GM23248 (cell line): ENCODE measurements around the gene AVPI1. TPM values are rescaled to one million over a fixed set of nuclear protein-coding genes. Genes with fewer than 3 reads are reported as not detected.

Source experiments
- DNase-seq: peaks from one replicate; pipeline ENCODE4 v3.0.0-alpha.2; 2015
- H2AFZ ChIP-seq: fragments of 200-600 bp; sonication (generic); 2 replicates; pipeline ENCODE4 v1.6.1; 2016; ENCODE audit warnings: antibody characterized with exemption
- H3F3A ChIP-seq: fragments of 200-600 bp; sonication (generic); 2 replicates; pipeline ENCODE4 v1.6.1; 2016; ENCODE audit warnings: mild to moderate bottlenecking, antibody characterized with exemption, mixed run types; ENCODE audit not compliant: insufficient read depth
- H3K27ac ChIP-seq: fragments of 200-600 bp; sonication (generic); 2 replicates; pipeline ENCODE4 v1.5.1; 2016; ENCODE audit warnings: mild to moderate bottlenecking
- H3K27me3 ChIP-seq: fragments of 200-600 bp; sonication (generic); replicated peaks from 2 replicates; pipeline ENCODE4 v1.6.1; 2016; ENCODE audit warnings: mild to moderate bottlenecking; ENCODE audit not compliant: insufficient read depth
- H3K36me3 ChIP-seq: fragments of 200-600 bp; sonication (generic); 2 replicates; pipeline ENCODE4 v1.6.1; 2016; ENCODE audit warnings: low read depth, mild to moderate bottlenecking
- H3K4me1 ChIP-seq: fragments of 200-600 bp; sonication (generic); 2 replicates; pipeline ENCODE4 v1.6.1; 2016; ENCODE audit warnings: mild to moderate bottlenecking; ENCODE audit not compliant: insufficient read depth
- H3K4me2 ChIP-seq: fragments of 200-600 bp; sonication (generic); one replicate; pipeline ENCODE4 v1.6.1; 2016; ENCODE audit warnings: mild to moderate bottlenecking; ENCODE audit not compliant: unreplicated experiment
- H3K4me3 ChIP-seq: fragments of 200-600 bp; sonication (generic); 2 replicates; pipeline ENCODE4 v1.5.1; 2016; ENCODE audit warnings: mild to moderate bottlenecking
- H3K79me2 ChIP-seq: fragments of 200-600 bp; sonication (generic); 2 replicates; pipeline ENCODE4 v1.6.1; 2016; ENCODE audit warnings: mild to moderate bottlenecking; ENCODE audit not compliant: insufficient read depth
- H3K9ac ChIP-seq: fragments of 200-600 bp; sonication (generic); 2 replicates; pipeline ENCODE4 v1.6.1; 2016; ENCODE audit warnings: mild to moderate bottlenecking
- H3K9me2 ChIP-seq: fragments of 200-600 bp; sonication (generic); 2 replicates; pipeline ENCODE4 v1.6.1; 2016; ENCODE audit warnings: mixed run types, mild to moderate bottlenecking, moderate library complexity; ENCODE audit not compliant: insufficient read depth
- H3K9me3 ChIP-seq: fragments of 200-600 bp; sonication (generic); one replicate; pipeline ENCODE4 v1.6.1; 2017; ENCODE audit warnings: low read depth
- H4K20me1 ChIP-seq: fragments of 200-600 bp; sonication (generic); 2 replicates; pipeline ENCODE4 v1.6.0; 2016; ENCODE audit not compliant: insufficient read depth
- EZH2 ChIP-seq: fragments of 200-600 bp; sonication (generic); IDR thresholded peaks from 2 replicates; pipeline ENCODE4 v1.6.1; 2018; ENCODE audit warnings: antibody characterized with exemption, mild to moderate bottlenecking; ENCODE audit not compliant: insufficient read depth, poor library complexity, severe bottlenecking
- EZH2phosphoT487 ChIP-seq: fragments of 200-600 bp; sonication (generic); IDR thresholded peaks from 2 replicates; pipeline ENCODE4 v1.6.1; 2018; ENCODE audit warnings: antibody characterized with exemption, moderate library complexity, mild to moderate bottlenecking, low read depth; ENCODE audit not compliant: insufficient read depth
- WGBS, 2 experiments: methylation state at CpG; one replicate each; pipeline ENCODE4 v1.1.6; 2015 to 2017; ENCODE audit warnings: low lambda C conversion rate in 2 of 2, low coverage in 1 of 2; ENCODE audit errors: missing lambda C conversion rate in 2 of 2; 5-methylcytosine and 5-hydroxymethylcytosine counted together
- in situ Hi-C: fragments of 300-500 bp; cut with MboI; formaldehyde crosslinking; loops from 2 replicates; pipeline ENCODE4 v1.15.0; 2020
- polyA plus RNA-seq: library from polyadenylated mRNA; unstranded; fragments of >200 nt; fragmentation: Nextera tagmentation; extraction: Ambion mirVana; gene quantifications from 2 replicates; pipeline ENCODE4 v1.2.1, GENCODE V29; 2016
- total RNA-seq: library from RNA; depleted of rRNA; stranded (reverse); fragments of >200 nt; shearing (Covaris generic); gene quantifications from 2 replicates; pipeline ENCODE4 v1.2.3, GENCODE V29; 2014

Gene AVPI1
- total and polyA plus RNA-seq, 2 experiments from 2014 or later = 31.4 to 33.8 TPM

GRCh38 chr10:97708976-97709946, 22.2 kb upstream of the AVPI1 start:
- Histone ChIP-seq H3K9me2 (no peaks in the 10 kb centered on the region), H3K9ac (no peak overlapping the region), H4K20me1 (no peaks in the 10 kb centered on the region), H3K4me2 (peak overlapping the region; percentile 19), H3K27ac (no peak overlapping the region), H2AFZ (no peak overlapping the region), H3K4me3 (no peak overlapping the region), H3K9me3 (no peaks in the 10 kb centered on the region), H3K36me3 (no peaks in the 10 kb centered on the region), H3K27me3 (no peaks in the 10 kb centered on the region), H3F3A (peaks cover 9% of the 10 kb centered on the region; the same call in 1 of the 2 replicates), H3K79me2 (no peaks in the 10 kb centered on the region), H3K4me1 (peaks cover 4% of the 10 kb centered on the region; the same call in 1 of the 2 replicates)
- TF ChIP-seq EZH2phosphoT487 (no peak), EZH2 (no peak)
- peak; percentile 83 for DNase-seq
- in situ Hi-C loops = no loop called here
- 27 to 31% methylated on average over 18 of the region's 18 CpGs for WGBS, 2 experiments

DNA sequence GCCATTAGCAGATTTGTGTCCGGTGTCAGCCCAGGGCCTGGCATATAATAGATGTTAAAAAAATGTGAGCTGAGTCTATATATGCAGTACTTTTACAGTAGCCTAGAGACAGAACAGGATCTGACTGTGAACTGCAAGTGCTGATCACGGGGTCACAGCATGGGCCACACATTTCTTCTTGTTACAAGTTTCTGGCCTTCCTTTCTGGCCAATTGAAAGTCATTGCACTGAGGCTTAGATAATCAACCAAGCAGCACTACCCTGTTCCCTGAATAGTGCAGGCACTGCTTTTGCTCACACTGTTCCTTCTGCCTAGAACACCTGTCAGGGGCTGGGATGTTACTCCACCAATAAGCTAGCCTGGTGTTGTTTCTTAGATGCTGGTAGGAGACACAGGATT, 21.1 kb upstream of the AVPI1 start:
- no peak for TF ChIP-seq EZH2phosphoT487
- no peak for TF ChIP-seq EZH2
- peaks cover 4% of the 10 kb centered on the region; the same call in 1 of the 2 replicates for H3K4me1 ChIP-seq
- no peak overlapping the region for H2AFZ ChIP-seq
- no peaks in the 10 kb centered on the region for H3K9me2 ChIP-seq
- H3K27ac ChIP-seq = no peak overlapping the region
- no peaks in the 10 kb centered on the region for H3K9me3 ChIP-seq
- no peaks in the 10 kb centered on the region for H3K79me2 ChIP-seq
- H3K4me3 ChIP-seq = no peak overlapping the region
- H3K27me3 ChIP-seq = no peaks in the 10 kb centered on the region
- no peak overlapping the region for H3K9ac ChIP-seq
- H3F3A ChIP-seq = peaks cover 9% of the 10 kb centered on the region; the same call in 1 of the 2 replicates
- no peak for DNase-seq
- WGBS, 2 experiments = 33 to 39% methylated on average over 2 of the region's 2 CpGs
- no peaks in the 10 kb centered on the region for H4K20me1 ChIP-seq
- in situ Hi-C loops = no loop called here
- H3K4me2 ChIP-seq = no peak overlapping the region
- H3K36me3 ChIP-seq = no peaks in the 10 kb centered on the region

DNA sequence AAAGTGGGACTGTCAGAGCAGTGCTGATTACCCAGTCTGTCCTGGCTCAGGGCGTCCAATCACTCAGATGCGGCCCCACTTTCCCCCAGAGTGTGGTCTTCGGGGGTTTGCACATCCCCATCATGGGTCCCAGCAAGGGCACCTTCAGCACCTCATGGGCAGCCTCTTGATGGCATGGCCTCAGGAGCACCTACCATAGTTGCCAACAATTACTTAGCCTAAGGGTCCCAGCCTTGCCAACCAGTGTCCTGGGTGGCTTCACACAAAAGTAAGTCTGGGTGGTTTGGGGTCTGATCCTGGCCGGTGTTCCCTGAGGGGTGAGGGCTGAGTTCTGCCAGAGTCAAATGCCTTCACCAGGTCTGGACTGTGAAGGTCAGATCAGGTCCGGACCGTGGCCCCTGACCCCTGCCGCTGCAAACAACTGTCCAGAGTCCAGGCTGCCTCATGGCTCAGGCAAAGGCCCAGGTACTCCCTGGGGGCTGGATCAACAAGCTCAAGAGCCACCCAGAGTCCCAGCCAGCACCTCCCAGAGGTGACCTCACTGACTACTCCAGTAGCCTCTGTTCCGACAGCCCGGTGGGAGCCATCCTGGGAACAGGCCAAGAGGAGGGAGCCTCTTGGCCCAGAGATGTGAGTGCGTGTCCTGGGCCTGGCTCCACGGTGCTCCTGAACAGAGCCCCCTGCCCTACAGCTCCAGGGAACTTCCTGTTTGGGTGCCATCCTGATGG, 20.3 kb upstream of the AVPI1 start:
- no peaks in the 10 kb centered on the region for H3K9me3 ChIP-seq
- H2AFZ ChIP-seq = no peak overlapping the region
- H3K36me3 ChIP-seq = no peaks in the 10 kb centered on the region
- no peaks in the 10 kb centered on the region for H3K79me2 ChIP-seq
- no peaks in the 10 kb centered on the region for H4K20me1 ChIP-seq
- no peak for TF ChIP-seq EZH2
- no peak for TF ChIP-seq EZH2phosphoT487
- no peak overlapping the region for H3K4me2 ChIP-seq
- H3K4me3 ChIP-seq = no peak overlapping the region
- no peak overlapping the region for H3K9ac ChIP-seq
- H3K27me3 ChIP-seq = no peaks in the 10 kb centered on the region
- H3F3A ChIP-seq = peaks cover 9% of the 10 kb centered on the region; the same call in 1 of the 2 replicates
- peaks cover 4% of the 10 kb centered on the region; the same call in 1 of the 2 replicates for H3K4me1 ChIP-seq
- 71 to 74% methylated on average over 11 of the region's 11 CpGs for WGBS, 2 experiments
- in situ Hi-C loops = no loop called here
- no peaks in the 10 kb centered on the region for H3K9me2 ChIP-seq
- no peak overlapping the region for H3K27ac ChIP-seq
- DNase-seq = no peak

- H3K9me2 ChIP-seq = no peaks in the 10 kb centered on the region
- DNase-seq = peak; percentile 14
- H3K4me3 ChIP-seq = no peak overlapping the region
- H3K9me3 ChIP-seq = no peaks in the 10 kb centered on the region
- whole genome bisulfite sequencing, 2 experiments = 82 to 90% methylated on average over 3 of the region's 3 CpGs
- peaks cover 9% of the 10 kb centered on the region; the same call in 1 of the 2 replicates for H3F3A ChIP-seq
- peaks cover 4% of the 10 kb centered on the region; the same call in 1 of the 2 replicates for H3K4me1 ChIP-seq
- H3K27ac ChIP-seq = no peak overlapping the region
- no peak overlapping the region for H2AFZ ChIP-seq
- no peaks in the 10 kb centered on the region for H3K79me2 ChIP-seq
- H3K9ac ChIP-seq = no peak overlapping the region
- in situ Hi-C loops = no loop called here
- no peak for TF ChIP-seq EZH2phosphoT487
- TF ChIP-seq EZH2 = no peak
- no peak overlapping the region for H3K4me2 ChIP-seq
- H4K20me1 ChIP-seq = no peaks in the 10 kb centered on the region
- H3K27me3 ChIP-seq = no peaks in the 10 kb centered on the region
- H3K36me3 ChIP-seq = no peaks in the 10 kb centered on the region
Measured at GRCh38 chr10:97705006-97705670, 18.1 kb upstream of the AVPI1 start.
